GM18526 (cell line): ENCODE measurements around the gene PDE6G.
A peak's percentile ranks its signal among the peaks of the same experiment; 100 is the strongest.

ENCODE experiments used
- POLR2A ChIP-seq: IDR thresholded peaks from 3 replicates; pipeline ENCODE4 v1.6.1; 2011; ENCODE audit not compliant: insufficient read length; ENCODE audit errors: extremely low read depth

The PDE6G gene

DNA sequence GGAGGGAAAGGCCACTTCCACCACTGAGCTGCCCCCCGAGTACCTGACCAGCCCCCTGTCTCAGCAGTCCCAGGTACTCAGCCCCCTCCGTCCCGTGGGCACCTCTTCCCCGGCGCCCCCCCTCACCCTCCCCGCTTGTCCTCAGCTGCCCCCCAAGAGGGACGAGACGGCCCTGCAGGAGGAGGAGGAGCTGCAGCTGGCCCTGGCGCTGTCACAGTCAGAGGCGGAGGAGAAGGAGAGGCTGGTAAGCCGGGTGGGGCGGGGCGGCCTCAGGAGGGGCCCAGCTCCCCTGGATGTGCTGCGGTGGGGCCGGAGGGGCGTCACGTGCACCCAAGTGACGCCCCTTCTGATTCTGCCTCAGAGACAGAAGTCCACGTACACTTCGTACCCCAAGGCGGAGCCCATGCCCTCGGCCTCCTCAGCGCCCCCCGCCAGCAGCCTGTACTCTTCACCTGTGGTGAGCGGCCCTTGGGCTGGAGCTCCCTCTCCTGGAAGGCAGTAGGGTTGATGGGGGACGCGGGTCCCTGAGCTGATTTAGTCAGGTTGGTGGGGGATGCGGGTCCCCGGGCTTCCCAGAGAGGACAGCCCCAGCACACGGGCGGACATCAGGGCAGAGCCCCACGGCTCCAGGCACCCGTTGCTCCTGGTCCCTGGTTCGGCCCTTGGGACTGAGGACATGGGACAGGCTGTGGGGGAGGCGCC is 37.3 kb upstream of the PDE6G start:
- no peak for TF ChIP-seq POLR2A

DNA sequence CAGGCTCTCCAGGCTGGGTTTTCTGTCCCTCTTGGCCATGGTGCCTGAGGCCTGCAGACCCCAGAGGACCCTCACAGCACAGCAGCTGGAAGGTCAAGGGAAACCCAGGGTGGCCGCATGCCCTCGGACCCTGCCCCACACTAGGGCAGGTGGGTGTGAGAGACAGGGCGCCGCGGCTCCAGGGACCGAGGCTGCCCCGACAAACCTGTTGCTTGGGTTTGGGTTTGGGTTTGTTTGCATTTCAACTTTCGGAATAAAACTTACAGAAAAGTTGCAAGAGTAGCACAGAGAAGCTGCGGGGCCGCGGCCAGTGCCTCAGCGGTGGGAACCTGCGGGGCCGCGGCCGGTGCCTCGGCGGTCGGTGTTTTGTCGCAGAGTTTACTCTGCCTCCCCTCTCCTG is 35.3 kb upstream of the PDE6G start:
- no peak for TF ChIP-seq POLR2A

DNA sequence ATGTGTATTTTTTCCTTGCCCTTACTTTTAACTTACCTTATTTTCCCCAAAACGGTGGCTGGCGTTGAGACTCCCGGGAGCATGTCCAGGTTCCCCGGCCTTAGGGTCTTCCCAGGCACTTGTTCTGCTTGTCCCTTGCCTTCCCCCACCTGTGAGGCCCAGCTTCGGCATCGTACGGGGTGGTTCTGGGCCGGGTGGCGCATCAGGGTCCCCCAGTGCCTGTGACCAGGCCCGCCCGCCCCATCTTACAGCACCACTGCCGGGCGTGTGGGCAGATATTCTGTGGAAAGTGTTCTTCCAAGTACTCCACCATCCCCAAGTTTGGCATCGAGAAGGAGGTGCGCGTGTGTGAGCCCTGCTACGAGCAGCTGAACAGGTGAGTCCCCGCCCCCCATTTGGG is 34.9 kb upstream of the PDE6G start:
- no peak for TF ChIP-seq POLR2A

DNA sequence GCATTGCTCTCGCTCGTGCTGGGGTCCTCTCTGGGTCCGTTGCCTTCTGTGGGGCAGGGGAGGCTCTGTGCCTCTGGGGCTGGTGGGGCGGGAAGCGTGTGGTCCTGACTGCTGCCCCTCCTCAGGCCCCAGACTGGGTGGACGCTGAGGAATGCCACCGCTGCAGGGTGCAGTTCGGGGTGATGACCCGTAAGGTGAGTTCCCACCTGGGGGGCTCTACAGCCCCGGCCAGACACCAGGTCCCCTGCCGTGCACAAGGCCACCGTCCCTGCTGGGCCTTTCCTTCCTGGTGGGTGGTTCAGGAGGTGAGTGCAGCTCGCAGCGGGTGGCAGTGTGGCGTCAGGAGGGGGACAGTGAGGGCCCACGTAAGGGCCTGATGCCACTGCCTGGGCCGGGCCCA is 34.2 kb upstream of the PDE6G start:
- no peak for TF ChIP-seq POLR2A

DNA sequence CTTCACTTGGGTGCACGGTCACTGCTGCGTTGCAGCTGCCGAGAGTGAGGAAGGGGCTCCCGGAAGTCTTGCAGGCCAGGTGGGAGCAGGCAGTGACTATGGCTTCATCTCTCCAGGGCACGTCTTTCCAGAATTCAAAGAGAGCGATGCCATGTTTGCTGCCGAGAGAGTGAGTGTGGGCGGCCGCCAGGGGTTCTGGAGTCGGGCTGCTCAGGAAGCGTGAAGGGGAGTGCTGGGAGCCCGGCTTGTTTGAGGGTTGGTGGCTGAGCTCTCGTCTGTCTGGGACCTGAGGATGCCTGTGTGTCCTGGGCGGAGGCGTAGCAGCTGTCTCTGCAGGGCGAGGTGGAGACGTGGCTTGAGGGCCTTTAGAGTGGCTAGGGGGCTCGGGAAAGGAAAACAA is 33.7 kb upstream of the PDE6G start:
- TF ChIP-seq POLR2A, result no peak

DNA sequence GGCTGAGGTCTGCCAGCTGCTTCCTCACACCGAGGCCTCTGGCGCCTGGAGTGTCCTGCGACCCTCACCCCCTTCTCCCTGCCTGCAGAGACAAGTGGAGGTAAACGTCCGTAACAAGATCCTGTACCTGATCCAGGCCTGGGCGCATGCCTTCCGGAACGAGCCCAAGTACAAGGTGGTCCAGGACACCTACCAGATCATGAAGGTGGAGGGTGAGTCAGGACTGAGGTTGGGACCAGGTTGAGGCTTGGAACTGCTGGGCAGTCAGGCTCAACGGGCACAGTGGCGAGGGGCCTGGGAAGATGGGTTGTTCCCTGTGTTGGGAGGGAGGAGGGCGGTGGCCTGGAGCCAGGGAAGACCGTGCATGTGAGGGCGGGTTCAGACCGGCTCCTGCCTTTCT is 32.3 kb upstream of the PDE6G start:
- no peak for TF ChIP-seq POLR2A

DNA sequence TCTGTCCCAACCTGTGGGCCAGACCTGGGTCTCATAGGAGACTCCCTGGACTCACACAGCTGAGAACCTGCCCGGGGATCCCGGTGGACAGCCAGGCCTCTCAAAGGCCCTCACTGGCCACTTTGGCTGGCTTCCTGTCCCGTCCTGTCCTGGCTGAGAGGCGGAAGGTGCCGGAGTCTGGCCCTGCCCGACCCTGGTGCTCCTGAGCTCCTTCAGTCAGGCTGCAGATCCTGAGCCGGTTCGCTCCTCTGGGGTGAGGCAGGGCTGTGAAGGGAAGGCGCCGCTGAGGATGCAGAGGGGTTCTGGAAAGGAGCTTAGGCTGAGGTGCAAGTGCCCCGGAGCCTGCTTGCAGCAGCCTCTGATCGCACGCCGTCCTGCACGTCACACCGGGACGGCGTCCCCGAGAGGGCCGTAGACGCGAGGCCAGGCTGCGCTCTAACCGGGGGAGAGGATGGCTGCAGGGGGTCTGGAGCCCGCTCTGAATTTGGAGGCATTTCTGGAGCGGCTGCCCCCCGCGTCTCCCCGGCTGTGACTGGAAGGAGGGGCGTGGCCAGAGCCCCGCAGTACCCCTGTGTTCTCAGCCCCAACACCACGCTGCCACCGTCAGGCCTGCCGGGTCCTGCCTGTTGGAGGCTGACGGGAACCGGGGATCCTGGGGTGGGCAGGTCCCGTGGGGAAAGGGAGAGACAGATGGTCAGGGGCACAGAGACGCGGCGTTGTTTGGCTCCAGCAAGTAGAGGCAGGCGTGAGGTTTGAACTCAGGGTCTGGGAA is 31.6 kb upstream of the PDE6G start:
- TF ChIP-seq POLR2A, result no peak

DNA sequence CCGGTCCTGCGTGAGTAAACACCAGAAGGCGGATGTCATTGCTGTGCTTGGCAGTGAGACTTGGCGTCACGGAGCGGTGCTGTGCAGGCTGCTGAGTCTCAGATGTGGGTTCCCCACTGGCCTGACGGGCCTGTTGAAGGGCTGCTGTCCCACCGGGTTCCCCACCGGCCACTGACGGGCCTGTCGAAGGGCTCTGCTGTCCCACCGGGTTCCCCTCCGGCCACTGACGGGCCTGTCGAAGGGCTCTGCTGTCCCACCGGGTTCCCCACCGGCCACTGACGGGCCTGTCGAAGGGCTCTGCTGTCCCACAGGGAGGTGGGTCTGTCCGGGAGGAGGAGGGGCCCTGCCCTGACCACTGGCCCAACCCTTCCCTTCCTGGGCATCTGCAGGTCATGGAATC is 30.3 kb upstream of the PDE6G start:
- TF ChIP-seq POLR2A, result no peak

DNA sequence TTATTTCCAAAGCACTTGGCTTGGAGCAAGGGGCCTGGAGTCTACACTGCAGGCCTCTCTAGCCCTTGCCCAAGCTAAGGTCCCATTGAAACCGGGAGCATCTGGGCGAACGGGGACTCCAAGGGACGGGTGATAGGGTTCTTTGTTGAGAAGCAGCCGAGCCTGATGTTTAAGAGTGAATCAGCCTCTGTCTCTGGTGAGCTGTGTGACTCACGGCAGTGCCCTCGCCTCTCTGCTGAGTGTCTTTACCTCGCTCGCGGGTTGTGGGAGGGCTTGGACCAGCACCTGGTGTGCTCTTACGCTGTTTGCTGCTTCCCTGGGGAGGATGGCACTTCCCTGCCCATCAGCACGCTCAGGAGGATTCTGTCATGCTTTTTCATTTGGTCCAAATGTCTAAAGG is 28.8 kb upstream of the PDE6G start:
- no peak for TF ChIP-seq POLR2A

DNA sequence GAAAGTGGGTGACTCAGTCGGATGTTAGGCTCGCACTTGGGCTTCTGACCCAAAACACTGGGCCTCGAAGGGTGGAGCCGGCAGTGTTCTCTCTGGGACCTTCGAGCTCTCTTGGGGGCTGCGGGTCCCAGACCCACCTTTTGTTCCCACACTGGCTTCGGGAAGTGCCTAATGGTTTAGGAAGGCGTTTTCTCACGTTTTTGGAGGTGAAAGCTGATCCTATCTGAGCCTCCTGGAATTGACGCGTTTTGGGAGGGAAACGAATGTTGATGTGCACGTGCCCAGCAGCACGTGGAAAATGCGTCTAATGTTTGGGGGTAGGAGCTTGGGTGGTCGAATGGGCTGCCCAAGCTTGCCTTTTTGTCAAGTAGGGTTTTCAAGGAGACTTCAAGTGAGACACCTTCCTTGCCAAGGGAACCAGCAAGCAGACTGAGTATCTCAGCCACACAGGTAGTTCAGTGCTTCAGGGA is 28.1 kb upstream of the PDE6G start:
- no peak for TF ChIP-seq POLR2A

DNA sequence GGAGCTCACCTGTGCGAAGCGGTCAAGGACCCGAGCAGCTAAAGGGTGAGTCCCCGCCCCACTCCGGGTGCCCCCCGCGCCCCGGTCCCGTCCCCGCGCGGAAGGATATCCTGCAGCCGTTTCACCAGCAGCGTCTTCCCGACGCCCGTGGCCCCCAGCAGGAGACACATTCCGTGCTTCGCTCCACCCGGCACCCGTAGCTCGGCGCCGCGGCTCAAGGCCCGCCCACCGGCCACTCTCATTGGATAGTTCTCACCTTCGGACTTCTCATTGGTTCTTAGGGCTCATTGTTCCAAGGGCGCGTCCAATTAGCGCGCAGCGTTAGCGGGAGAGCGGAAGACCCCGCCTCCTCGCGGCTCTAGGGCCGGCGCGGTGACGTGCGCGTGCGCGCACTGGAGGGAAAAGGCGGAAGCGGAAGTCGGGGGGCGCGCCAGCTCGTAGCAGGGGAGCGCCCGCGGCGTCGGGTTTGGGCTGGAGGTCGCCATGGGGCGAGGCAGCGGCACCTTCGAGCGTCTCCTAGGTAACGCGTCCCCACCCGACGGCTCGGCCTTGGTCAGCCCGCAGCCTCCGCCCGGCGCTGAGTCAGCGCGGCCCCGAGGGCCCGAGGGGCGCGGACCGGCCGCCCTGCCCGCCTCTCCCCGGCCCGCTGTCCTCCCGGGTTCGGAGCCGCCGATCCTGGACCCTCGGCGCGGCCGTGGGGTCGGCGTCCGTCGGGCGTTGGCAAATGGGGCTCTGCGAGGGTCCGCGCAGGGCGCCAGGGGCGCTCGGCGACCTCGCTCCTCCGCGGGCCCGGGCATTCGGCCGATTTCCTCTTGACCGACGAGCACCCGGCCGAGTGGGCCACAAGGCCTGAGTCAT is 27.5 kb upstream of the PDE6G start, which contains the start of the genes ARL16 and HGS:
Gene ARL16 (minus strand): TSS at position 214 of the 858 bp plus-strand sequence. CDS start 44 bp downstream, at position 170.
Gene HGS (plus strand): TSS at position 428 of the 858 bp plus-strand sequence. CDS start 56 bp downstream, at position 484.
- TF ChIP-seq POLR2A, result peak; percentile 73

DNA sequence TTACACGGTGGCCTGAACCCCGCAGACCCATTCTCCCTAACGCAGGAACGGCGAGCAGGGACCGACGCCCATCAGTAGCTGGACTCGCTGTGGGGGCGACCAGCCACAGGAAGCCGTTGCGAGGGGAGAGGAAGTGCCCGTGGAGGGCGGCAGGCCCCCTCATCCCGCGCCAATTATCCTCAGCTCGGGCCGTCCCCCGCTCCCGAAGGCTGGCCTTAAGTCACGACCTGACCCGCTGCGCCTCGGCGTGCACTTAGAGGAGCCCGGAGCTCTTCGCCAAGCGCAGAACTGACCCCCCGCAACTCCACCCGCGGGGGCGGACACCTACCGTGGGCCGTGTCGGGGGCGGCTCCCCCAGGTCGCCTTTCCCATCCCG is 26.9 kb upstream of the PDE6G start:
- TF ChIP-seq POLR2A, result no peak

DNA sequence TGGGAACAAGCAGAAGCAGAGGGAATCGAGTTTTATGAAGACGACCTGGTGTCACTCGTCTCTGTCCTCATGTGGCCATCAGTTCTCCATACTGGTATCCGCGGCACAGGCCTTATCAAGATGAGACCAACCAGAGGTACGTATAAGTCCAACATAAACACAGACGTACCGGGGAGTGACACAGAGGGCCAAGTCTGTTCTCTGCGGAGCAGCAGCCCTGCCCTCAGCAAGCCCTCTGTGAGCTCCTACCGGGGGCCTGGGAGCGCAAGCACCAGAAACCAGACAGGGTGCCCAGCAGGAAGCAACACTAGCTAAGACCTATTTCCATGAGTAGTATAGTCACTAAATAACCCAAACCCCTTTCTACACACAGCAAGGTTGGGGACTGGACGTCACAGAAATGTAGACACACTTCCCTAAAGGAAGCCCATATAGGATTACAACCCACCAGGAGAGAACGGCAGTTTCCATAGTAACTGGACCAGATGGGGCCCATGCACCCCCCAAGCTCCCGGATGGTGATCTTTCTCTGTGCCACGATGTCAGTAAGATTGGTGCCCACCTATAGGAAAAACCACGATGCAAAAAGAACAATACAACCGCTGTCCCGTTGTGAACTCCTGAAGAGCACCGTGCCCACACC is 26.3 kb upstream of the PDE6G start:
- TF ChIP-seq POLR2A, result no peak

DNA sequence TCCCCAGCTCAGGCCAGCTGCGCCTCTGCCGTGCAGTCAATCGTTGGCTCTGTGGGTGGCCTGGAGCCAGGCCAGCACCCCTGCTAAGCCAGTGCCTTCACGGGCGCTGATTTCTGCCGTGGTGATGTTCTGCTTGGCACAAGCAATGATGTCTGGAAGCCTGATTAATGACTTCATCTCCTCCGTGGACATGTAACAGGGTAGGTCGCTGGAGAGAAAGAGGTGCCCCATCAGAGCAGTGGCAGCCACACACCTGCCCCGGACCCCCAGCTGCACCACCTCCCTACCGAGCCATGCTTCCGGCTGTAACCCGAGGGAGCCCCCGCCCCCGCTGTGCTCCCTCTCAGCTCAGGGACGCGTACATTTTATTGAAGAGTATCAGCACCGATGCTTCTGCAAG is 25.3 kb upstream of the PDE6G start:
- TF ChIP-seq POLR2A, result no peak

DNA sequence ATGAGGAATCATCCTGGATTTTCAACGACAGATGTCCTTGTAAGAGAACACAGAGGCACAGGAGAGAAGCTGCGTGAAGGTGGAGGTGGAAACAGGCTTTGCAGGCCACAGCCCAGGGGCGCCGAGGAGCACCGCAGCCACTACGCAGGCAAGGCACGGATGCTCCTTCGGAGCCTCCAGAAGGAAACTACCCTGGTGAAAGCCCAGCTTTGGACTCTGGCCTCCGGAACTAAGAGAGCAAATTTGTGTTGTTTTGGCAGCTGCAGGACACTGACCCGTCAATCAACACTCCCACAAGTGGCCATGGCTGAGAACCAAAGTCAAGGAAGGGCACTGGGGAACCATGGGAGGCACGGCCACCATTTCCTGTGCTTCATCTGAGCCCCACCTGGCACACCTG is 23.8 kb upstream of the PDE6G start:
- TF ChIP-seq POLR2A, result no peak
